RWPE2 (cell line): ENCODE results near the gene CLEC17A.

Experiments
- ATAC-seq: fragments of 200-7000 bp; cut with Tn5 transposase; 3 replicates; pipeline ENCODE4 v1.9.1; 2021; ENCODE audit warnings: low read depth
- DNase-seq: peaks from one replicate; pipeline ENCODE4 v3.0.0-alpha.2; 2020; ENCODE audit warnings: low spot score
- H3K27ac ChIP-seq: fragments of 450-650 bp; 2 replicates; pipeline ENCODE4 v1.5.1; 2017; ENCODE audit warnings: mild to moderate bottlenecking; ENCODE audit not compliant: poor library complexity, severe bottlenecking
- H3K27me3 ChIP-seq: fragments of 250-450 bp; sonication (Bioruptor Pico); 2 replicates; pipeline ENCODE4 v1.5.1; 2021; ENCODE audit warnings: mild to moderate bottlenecking, moderate library complexity; ENCODE audit not compliant: insufficient read depth, poor library complexity, severe bottlenecking
- H3K36me3 ChIP-seq: fragments of 250-450 bp; sonication (Bioruptor Pico); 2 replicates; pipeline ENCODE4 v1.5.1; 2020; ENCODE audit warnings: low read depth, mild to moderate bottlenecking, moderate library complexity
- H3K4me1 ChIP-seq: fragments of 250-450 bp; sonication (Bioruptor Pico); 2 replicates; pipeline ENCODE4 v1.5.1; 2021; ENCODE audit warnings: mild to moderate bottlenecking, moderate library complexity; ENCODE audit not compliant: insufficient read depth, poor library complexity, severe bottlenecking
- H3K4me3 ChIP-seq: fragments of 250-450 bp; sonication (Bioruptor Pico); 2 replicates; pipeline ENCODE4 v1.5.1; 2021; ENCODE audit warnings: mild to moderate bottlenecking, moderate library complexity; ENCODE audit not compliant: severe bottlenecking
- H3K9me3 ChIP-seq: fragments of 250-450 bp; sonication (Bioruptor Pico); 2 replicates; pipeline ENCODE4 v1.5.1; 2021; ENCODE audit warnings: mild to moderate bottlenecking, moderate library complexity; ENCODE audit not compliant: severe bottlenecking
- CTCF ChIP-seq: fragments of 450-650 bp; IDR thresholded peaks from one replicate; pipeline ENCODE4 v1.5.1; 2017; ENCODE audit warnings: mild to moderate bottlenecking, moderate library complexity; ENCODE audit not compliant: poor library complexity, severe bottlenecking

CLEC17A gene

DNA sequence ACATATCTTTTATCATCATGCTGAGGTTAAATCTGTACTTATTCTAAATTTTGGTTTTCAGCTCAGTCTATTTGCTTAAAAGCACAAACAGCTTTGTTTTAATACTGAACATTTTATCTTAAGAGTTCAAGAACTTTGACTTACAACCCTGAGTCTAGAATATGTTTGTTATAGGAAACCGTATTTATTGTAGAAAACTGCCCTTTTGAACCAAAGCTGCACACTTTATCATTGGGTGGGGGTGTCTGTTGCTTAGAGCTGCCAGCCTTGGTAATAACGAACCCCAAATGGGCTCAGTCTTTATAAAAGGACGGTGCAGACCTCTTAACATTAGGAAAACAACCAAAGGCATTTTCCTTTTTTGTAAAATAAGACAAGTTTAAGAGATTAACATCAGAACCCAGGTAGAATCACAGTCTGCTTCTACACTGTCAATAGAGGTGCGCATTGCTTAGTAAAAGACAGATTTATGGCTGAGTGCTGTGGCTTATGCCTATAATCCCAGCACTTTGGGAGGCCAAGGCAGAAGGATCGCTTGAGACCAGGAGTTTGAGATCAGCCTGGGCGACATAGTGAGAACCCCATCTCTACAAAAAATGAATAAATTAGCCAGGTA lies 77.1 kb downstream of the CLEC17A start:
- Histone ChIP-seq H3K27me3 (no peaks in the 10 kb centered on the region), H3K4me1 (no peaks in the 10 kb centered on the region)
- DNase-seq: no peak

GRCh38 chr19:14661372-14661924 lies 78.6 kb downstream of the CLEC17A start:
- no peaks in the 10 kb centered on the region for H3K4me1 ChIP-seq
- H3K27me3 ChIP-seq: no peaks in the 10 kb centered on the region
- DNase-seq (no peak), ATAC-seq (no peak)
- H3K27ac ChIP-seq: no peak overlapping the region
- no peak overlapping the region for H3K4me3 ChIP-seq
- no peaks in the 10 kb centered on the region for H3K9me3 ChIP-seq
- H3K36me3 ChIP-seq: no peaks in the 10 kb centered on the region
- no peak for TF ChIP-seq CTCF

More for the DNA sequence above, 77.1 kb downstream of the CLEC17A start:
- Histone ChIP-seq H3K9me3 (no peaks in the 10 kb centered on the region), H3K36me3 (no peaks in the 10 kb centered on the region), H3K27ac (no peak overlapping the region), H3K4me3 (no peak overlapping the region)
- no peak for ATAC-seq
- TF ChIP-seq CTCF: no peak
